ENCODE data around the gene DYRK1B.

GRCh38 chr19:39826311-39826945 is 7.5 kb downstream of the DYRK1B start:
- TF ChIP-seq CTCF (IDR thresholded peaks at IDR 0.05), result no peak
- no peak for TF ChIP-seq POLR2A (IDR thresholded peaks at IDR 0.05)

Data from heart left ventricle (tissue), 13 donors.